Occipital lobe (tissue), 2 donors: Measurements from ENCODE around the gene ITPKC. TPM values are rescaled to one million over a fixed set of nuclear protein-coding genes. Genes with fewer than 3 reads are reported as not detected.

Experiments
- DNase-seq: peaks from one replicate; lab custom pipeline; 2025; lab: John Stamatoyannopoulos, UW
- total RNA-seq: library from RNA; depleted of rRNA; stranded (reverse); fragments of >200 nt; gene quantifications from one replicate; pipeline ENCODE4 v1.2.3, GENCODE V29; 2014

ITPKC gene
- 10.0 TPM for total RNA-seq

GRCh38 chr19:40716482-40717324, at the start of gene ITPKC, which contains the start of gene COQ8B:
Gene ITPKC (plus strand): TSS chr19:40717112. CDS start chr19:40717136, 24 bp downstream.
Gene COQ8B (minus strand): TSS chr19:40716886. CDS start chr19:40714632, 2,254 bp downstream.
- DNase-seq, result peak; percentile 99

DNA sequence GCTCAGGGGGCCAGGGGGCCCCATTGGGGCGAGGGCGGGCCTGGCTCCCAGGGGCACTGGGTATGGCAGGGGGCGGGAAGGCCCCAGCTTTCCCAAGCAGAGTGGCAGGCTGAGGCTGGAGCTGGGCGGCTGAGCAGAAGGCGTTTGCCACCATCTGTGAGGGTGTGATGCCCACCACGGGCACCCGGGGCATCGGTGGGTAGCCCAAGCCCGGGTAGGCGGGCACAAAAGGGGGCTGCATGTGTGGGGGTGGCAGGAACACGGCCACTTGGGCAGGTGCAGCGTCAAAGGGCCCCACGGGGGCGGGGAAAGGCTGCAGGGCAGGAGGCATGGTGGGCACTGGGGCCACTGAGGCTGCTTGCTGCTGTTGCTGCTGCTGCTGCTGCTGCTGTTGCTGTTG, 49.3 kb upstream of the ITPKC start:
- no peak for DNase-seq

GRCh38 chr19:40668991-40669614, 47.8 kb upstream of the ITPKC start:
- no peak for DNase-seq

- peak; percentile 80 for DNase-seq
These were observed 45.5 kb upstream of the ITPKC start for GRCh38 chr19:40671404-40671803.

DNA sequence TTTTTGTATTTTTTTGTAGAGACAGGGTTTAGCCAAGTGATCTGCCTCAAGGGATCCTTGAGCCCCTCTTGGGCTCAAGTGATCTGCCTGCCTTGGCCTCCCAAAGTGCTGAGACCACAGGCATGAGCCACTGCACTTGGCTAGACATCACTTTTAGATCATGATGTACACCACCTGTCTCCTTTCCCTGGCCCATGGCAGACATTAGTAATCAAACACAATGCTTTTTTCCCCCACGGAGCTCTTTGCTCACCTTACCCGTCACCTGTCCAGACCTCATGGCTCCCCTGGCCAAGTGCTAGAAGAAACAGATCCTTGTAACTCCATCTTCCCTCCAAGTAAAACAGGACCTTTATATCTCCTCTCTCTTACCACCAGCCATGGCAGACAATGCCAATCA, 44.9 kb upstream of the ITPKC start:
- no peak for DNase-seq

GRCh38 chr19:40672573-40673299, 44.2 kb upstream of the ITPKC start:
- DNase-seq, result no peak

- DNase-seq, result no peak
These were observed 43.5 kb upstream of the ITPKC start for GRCh38 chr19:40673397-40673796.

DNA sequence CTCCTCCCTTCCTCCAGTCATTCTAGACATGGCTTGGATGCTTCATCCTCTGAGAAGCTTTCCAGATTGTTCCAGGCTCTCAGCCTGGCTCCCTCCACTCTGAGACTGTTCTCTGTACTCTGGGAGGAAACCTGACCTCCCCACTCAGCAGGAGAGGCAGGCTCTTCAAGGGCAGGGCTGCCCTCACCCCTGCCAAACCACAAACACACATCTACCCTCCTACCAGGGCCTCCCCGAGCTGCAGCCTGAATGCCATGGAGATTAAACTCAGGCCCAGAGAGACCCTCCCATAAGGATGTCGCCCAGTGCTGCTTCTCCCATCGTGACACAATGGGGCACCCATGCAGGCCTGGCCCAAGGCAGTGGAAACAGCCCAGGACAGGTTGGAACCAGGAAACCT, 42.6 kb upstream of the ITPKC start:
- DNase-seq, result no peak

DNA sequence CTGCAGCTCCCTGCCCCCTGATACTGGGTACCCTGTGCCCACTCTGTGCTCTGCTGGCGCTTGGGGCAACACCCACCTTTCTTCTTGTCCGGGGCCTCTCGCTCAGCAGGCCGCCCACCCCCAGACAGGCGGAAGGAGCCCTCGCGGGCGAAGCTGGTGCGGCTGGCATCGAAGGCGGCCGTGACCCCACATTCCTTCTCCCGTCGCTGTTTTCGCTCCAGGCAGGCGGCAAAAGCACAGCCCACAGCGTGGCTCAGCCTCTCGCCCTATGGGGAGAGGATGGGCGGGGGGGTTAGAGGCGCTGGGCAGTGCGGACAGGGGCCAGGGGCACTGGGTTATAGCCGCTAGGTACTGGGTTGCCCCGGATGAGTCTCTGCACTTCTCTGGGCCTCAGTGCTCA, 39.8 kb upstream of the ITPKC start:
- no peak for DNase-seq

DNA sequence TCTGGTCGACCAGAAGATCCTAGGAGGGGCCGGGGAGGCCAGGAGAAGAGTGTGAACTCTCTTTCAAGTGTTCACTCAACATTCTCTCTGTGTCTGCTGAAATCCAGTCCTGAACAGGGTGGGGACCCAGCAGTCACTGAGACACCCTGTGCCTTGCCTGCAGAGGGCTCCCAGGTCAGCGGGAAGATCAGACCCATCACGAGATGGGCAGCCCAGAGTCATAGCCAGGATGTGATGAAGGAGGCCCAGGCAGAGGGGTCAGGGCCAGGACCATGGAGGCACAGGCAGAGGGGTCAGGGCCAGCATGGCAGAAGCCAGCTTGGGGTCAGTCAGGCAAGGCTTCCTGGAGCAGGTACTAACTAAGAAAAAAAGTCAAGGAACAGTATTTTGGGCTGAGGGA, 35.9 kb upstream of the ITPKC start:
- DNase-seq, result no peak

DNA sequence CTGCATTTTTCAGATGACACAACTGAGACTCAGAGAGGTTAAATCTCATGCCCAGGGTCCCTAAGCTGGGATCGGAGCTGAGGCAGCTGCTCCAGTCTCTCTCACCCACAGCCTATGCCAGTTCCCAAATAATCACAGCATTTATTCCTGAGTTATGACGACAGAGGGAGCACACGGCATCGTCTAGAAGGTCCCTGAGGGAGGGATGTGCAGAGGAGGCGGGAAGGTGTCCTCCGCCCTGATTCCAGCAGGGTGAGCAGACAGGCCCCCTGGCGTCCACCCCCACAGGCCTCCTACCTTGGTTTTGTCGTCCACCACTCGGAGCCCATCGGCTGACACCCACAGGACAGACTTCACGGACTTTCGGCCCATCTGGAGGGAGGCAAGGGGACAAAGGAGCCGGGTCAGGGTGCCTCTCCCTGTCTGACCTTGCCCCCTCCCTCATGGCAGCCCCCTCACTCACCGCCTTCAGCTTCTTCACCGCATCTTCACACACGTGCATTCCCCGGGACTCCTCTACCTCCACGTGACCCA, 34.4 kb upstream of the ITPKC start:
- DNase-seq, result no peak

GRCh38 chr19:40683437-40683836, 33.5 kb upstream of the ITPKC start:
- no peak for DNase-seq

DNA sequence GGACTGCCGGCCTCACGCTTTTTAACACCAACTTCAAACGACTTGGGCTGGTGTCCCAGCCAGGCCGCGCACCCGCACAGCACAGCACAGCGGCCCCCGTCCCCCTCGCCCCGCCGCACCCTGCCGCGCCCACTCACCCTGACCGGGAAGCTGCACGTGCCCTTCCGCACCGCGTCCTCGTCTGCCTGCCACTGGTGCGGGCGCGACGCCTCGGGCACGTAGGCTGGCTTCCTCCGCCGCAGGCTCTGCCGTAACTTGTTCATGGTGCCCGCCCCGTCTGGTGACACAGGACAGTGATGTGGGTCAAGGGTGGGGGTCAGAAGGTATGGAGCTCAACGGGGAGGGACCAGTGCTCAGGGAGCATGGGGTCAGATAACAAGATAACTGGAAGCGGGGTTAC, 32.6 kb upstream of the ITPKC start:
- DNase-seq, result no peak

DNA sequence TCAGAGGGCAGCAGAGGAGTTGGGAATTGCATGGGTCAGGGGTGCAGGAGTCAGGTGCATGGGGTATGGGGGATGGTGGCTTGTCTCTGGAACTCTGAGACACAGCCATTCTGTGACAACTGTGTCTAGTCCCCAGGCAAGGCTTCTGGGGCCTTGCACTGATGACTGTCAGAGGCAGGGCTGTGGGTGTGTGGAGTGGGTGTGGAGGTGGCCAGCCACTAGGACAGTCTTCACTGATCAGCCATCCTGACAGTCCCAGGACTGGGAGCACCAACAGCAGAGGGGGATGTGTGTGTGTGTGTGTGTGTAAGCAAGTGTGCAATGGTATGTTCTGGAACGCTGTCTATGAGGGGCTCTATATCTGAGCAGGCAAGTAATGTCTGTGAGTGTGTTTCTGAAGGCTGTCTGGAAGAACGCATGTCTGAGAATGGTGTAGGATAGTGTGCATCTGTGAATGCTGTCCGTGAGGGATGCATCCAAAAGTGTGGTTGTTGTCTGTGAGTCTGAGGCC, 31.8 kb upstream of the ITPKC start:
- DNase-seq, result no peak

GRCh38 chr19:40685563-40685962, 31.3 kb upstream of the ITPKC start:
- peak; percentile 35 for DNase-seq

GRCh38 chr19:40686882-40687524, 29.9 kb upstream of the ITPKC start:
- DNase-seq, result no peak

DNA sequence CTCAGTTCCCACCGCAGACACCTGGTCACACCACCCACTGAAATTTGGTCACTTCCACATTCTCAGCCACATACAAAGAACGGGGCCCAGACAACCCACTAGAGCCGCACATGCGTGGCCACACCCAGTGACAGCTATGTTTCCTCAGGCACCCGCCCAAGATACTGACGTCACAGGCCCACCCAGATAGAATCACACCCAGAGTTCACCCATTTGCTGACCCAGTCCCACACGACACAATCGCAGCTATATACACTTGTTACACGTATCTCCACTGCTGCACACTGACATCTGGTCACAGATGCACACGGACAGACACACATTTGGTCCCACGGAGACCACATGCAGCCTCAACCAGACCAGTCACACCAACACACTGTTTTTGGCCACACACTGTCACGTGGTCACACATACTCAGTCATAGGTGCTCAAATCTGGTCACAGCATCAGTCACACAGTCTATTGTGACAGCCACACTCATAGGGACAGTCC, 29.3 kb upstream of the ITPKC start:
- no peak for DNase-seq

GRCh38 chr19:40688309-40688708, 28.6 kb upstream of the ITPKC start:
- no peak for DNase-seq

DNA sequence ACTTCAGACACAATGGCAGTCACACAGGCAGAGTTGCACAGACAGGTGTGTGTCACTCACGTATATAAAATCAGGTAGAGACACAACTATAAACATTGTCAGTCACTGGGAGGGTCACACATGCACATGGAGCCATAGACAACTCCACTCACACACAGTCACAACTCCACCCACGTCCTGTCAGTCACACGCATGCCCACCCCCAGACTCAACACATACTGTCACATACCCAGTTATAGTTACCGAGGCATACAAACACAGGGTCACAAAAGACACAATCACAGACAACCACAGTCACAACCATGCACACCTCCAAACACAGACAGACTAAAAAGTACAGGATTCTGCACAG, 27.9 kb upstream of the ITPKC start:
- DNase-seq, result no peak

- DNase-seq, result no peak
These were observed 27.4 kb upstream of the ITPKC start for GRCh38 chr19:40689339-40690049.
